ENCODE data around the gene PKIG. TPM values are rescaled to one million over a fixed set of nuclear protein-coding genes. Genes with fewer than 3 reads are reported as not detected.

Gene PKIG
- total RNA-seq, 2 donors from 2014 or later, result 61.5 to 77.6 TPM

DNA sequence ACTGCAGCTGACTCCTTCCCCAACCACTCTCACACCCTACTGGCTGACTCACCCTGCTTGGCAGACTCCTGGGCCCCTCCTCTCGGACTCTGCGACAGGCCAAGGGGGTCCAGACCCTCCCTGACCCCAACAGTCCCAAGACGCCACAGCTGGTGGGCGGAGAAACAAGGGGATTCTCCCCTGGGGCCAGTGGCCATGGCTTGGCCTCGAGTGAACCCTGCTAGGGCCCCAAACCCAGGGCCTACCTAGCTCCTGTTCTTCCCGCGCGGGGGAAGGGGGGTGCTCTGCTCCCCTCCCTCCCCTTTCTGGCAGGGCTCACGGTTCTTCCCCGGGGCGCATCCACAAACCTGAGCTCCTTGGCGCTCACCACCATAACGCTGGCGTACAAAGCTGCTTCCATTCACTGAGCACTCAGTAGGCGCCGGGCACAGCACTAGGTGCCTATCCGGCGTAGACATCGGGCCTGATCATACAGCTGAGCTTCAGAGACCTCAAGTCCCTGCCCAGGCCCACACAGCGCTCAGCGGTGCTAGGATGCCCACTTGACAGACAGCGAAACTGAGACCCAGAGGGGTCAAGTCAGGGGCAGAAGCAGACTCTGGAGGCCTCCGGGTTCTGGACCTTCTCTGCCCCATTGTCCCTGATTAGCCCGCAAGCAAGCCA, 68.5 kb downstream of the PKIG start:
- peaks cover 21% of the 10 kb centered on the region for H3K9me3 Mint-ChIP-seq
- Histone ChIP-seq H3K4me3 (ENCODE audit: low read length) (peak overlapping the region; percentile 81), H3K27ac (ENCODE audit: low read depth, low read length) (no peak overlapping the region), H3K9me3 (ENCODE audit: control insufficient read depth, low read length) (no peaks in the 10 kb centered on the region), H3K9ac (ENCODE audit: extremely low read depth, low read length, poor library complexity, severe bottlenecking) (peak overlapping the region; percentile 38), H3K4me1 (ENCODE audit: control insufficient read depth, insufficient read depth, low read length) (no peaks in the 10 kb centered on the region), H3K36me3 (ENCODE audit: control insufficient read depth, insufficient read depth, low read length) (no peaks in the 10 kb centered on the region), H3K27me3 (ENCODE audit: control insufficient read depth, insufficient read depth, low read length, poor library complexity, severe bottlenecking) (no peaks in the 10 kb centered on the region)
- DNase-seq, result no peak
- no peak overlapping the region for H3K27ac Mint-ChIP-seq
- TF ChIP-seq, protein P1, sequence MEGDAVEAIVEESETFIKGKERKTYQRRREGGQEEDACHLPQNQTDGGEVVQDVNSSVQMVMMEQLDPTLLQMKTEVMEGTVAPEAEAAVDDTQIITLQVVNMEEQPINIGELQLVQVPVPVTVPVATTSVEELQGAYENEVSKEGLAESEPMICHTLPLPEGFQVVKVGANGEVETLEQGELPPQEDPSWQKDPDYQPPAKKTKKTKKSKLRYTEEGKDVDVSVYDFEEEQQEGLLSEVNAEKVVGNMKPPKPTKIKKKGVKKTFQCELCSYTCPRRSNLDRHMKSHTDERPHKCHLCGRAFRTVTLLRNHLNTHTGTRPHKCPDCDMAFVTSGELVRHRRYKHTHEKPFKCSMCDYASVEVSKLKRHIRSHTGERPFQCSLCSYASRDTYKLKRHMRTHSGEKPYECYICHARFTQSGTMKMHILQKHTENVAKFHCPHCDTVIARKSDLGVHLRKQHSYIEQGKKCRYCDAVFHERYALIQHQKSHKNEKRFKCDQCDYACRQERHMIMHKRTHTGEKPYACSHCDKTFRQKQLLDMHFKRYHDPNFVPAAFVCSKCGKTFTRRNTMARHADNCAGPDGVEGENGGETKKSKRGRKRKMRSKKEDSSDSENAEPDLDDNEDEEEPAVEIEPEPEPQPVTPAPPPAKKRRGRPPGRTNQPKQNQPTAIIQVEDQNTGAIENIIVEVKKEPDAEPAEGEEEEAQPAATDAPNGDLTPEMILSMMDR (conservative IDR thresholded peaks at IDR 0.05), result no peak
- H3K4me1 Mint-ChIP-seq, result peaks cover 15% of the 10 kb centered on the region
- WGBS, 2 experiments (ENCODE audit: insufficient coverage in 1 of 2, insufficient read length in 1 of 2), result 63 to 67% methylated on average over 20 to 24 of the region's 24 CpGs
- no peaks in the 10 kb centered on the region for H3K36me3 Mint-ChIP-seq (ENCODE audit: low read depth)
- H3K27me3 Mint-ChIP-seq (ENCODE audit: insufficient read depth), result peaks cover 34% of the 10 kb centered on the region
- peak overlapping the region; percentile 72 for H3K4me3 Mint-ChIP-seq

DNA sequence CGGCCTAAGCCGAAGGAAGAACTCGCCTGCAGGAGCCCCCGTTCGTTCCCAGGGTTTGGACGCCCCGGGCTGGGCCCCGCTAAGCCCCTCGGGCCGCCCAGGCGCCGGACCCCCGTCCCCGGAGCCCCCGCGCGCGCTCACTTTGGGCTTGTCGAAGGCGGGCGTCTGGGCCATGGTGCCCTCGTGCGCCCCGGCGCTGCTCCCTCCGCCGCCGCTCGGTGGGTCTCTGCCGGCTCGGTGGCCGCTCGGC, 69.0 kb downstream of the PKIG start:
- H3K4me3 ChIP-seq (ENCODE audit: low read length), result peak overlapping the region; percentile 81
- H3K9ac ChIP-seq (ENCODE audit: extremely low read depth, low read length, poor library complexity, severe bottlenecking), result peak overlapping the region; percentile 38
- TF ChIP-seq, protein P1 (conservative IDR thresholded peaks at IDR 0.05), result no peak
- no peaks in the 10 kb centered on the region for H3K4me1 ChIP-seq (ENCODE audit: control insufficient read depth, insufficient read depth, low read length)
- H3K4me3 Mint-ChIP-seq, result peak overlapping the region; percentile 72
- DNase-seq, result no peak
- H3K4me1 Mint-ChIP-seq, result peaks cover 13% of the 10 kb centered on the region
- no peaks in the 10 kb centered on the region for H3K27me3 ChIP-seq (ENCODE audit: control insufficient read depth, insufficient read depth, low read length, poor library complexity, severe bottlenecking)
- 2 to 3% methylated on average over 17 to 33 of the region's 33 CpGs for WGBS, 2 experiments (ENCODE audit: insufficient coverage in 1 of 2, insufficient read length in 1 of 2)
- H3K27ac ChIP-seq (ENCODE audit: low read depth, low read length), result no peak overlapping the region
- H3K36me3 Mint-ChIP-seq (ENCODE audit: low read depth), result no peaks in the 10 kb centered on the region
- H3K27me3 Mint-ChIP-seq (ENCODE audit: insufficient read depth), result peaks cover 34% of the 10 kb centered on the region
- H3K36me3 ChIP-seq (ENCODE audit: control insufficient read depth, insufficient read depth, low read length), result no peaks in the 10 kb centered on the region
- peaks cover 21% of the 10 kb centered on the region for H3K9me3 Mint-ChIP-seq
- H3K27ac Mint-ChIP-seq, result no peak overlapping the region
- H3K9me3 ChIP-seq (ENCODE audit: control insufficient read depth, low read length), result no peaks in the 10 kb centered on the region

DNA sequence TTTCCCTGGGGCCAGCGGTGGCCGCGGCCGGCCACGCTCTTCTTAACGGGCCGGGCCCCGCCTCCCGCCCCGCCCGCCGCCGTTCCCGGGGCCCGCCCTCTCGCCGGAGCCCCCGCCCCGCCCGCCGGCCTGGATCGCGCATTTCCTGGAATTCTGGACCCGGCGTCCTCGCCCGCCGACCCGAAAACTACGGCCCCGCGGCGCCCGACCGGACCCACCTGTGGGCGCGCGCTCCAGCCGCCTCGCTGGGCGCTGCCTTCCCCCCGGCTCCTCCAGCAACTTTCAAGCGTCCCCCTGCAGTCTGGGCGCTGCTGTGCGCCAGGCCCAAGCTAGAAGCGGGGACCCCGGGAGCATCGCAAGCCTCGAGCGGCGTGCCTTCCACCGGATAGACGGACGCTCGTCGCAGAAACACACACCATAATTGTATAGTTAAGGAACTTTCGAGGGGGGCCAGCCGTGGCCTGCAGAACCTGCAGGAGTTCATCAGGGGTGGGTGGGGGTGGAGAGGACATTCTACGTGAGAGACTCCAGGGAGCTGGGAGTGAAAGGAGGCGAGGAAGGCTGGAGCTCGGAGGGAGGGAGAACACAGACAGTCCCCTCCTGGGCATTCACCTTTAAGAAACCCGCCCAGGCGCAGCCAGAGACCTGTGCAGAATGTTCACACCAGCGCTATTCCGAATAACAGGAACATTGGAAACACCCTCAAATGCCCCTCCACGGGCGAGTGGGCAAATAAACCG, 69.5 kb downstream of the PKIG start, which contains the start of gene ADA:
TSS of gene ADA (minus strand) at position 16 of the 740 bp plus-strand sequence. CDS start 92 bp downstream, outside the sequence.
- Histone ChIP-seq H3K4me3 (ENCODE audit: low read length) (peak within 1 kb of the TSS; percentile 81), H3K27ac (ENCODE audit: low read depth, low read length) (no peak within 1 kb of the TSS), H3K9ac (ENCODE audit: extremely low read depth, low read length, poor library complexity, severe bottlenecking) (peak within 1 kb of the TSS; percentile 47), H3K36me3 (ENCODE audit: control insufficient read depth, insufficient read depth, low read length) (no peaks in the 10 kb centered on the region), H3K27me3 (ENCODE audit: control insufficient read depth, insufficient read depth, low read length, poor library complexity, severe bottlenecking) (no peaks in the 10 kb centered on the region), H3K4me1 (ENCODE audit: control insufficient read depth, insufficient read depth, low read length) (no peaks in the 10 kb centered on the region), H3K9me3 (ENCODE audit: control insufficient read depth, low read length) (no peaks in the 10 kb centered on the region)
- peaks cover 13% of the 10 kb centered on the region for H3K4me1 Mint-ChIP-seq
- TF ChIP-seq, protein P1 (conservative IDR thresholded peaks at IDR 0.05), result peak; percentile 29
- H3K27me3 Mint-ChIP-seq (ENCODE audit: insufficient read depth), result peaks cover 34% of the 10 kb centered on the region
- peak; percentile 87 for DNase-seq
- peak within 1 kb of the TSS; percentile 72 for H3K4me3 Mint-ChIP-seq
- peaks cover 21% of the 10 kb centered on the region for H3K9me3 Mint-ChIP-seq
- no peaks in the 10 kb centered on the region for H3K36me3 Mint-ChIP-seq (ENCODE audit: low read depth)
- WGBS, 2 experiments (ENCODE audit: insufficient coverage in 1 of 2, insufficient read length in 1 of 2), result 1% methylated on average over 28 to 68 of the region's 68 CpGs
- H3K27ac Mint-ChIP-seq, result no peak within 1 kb of the TSS
